OCI-LY7 (cell line): ENCODE results near the gene TRIP6. TPM values are rescaled to one million over a fixed set of nuclear protein-coding genes. Genes with fewer than 3 reads are reported as not detected.

ENCODE experiments used
- BruUV-seq: library from RNA; stranded (reverse); fragments of 400-500 nt; replicated peaks from 2 replicates; lab custom pipeline; 2021; lab: Mats Ljungman, UMichigan
- CTCF ChIA-PET: fragments of 300-600 bp; sonication (Branson Sonifier 250); formaldehyde crosslinking; loops from one replicate; lab custom pipeline; 2022; ENCODE audit warnings: antibody characterized with exemption; ENCODE audit not compliant: unreplicated experiment; lab: Charles Lee
- POLR2A ChIA-PET: fragments of 300-600 bp; sonication (Branson Sonifier 250); formaldehyde crosslinking; loops from one replicate; lab custom pipeline; 2022; ENCODE audit warnings: antibody characterized with exemption; lab: Charles Lee
- DNase-seq: peaks from one replicate; pipeline ENCODE4 v3.0.0-alpha.2; 2015; ENCODE audit warnings: low spot score
- H2AFZ ChIP-seq: fragments of 200-600 bp; sonication (generic), shearing (Covaris generic); 2 replicates; pipeline ENCODE4 v1.6.1; 2014; ENCODE audit warnings: mild to moderate bottlenecking, antibody characterized with exemption, low read length, moderate library complexity
- H3K27ac ChIP-seq: fragments of 200-600 bp; sonication (generic); 2 replicates; pipeline ENCODE4 v1.5.1; 2014; ENCODE audit warnings: mixed run types, low read depth, mild to moderate bottlenecking, moderate library complexity, low read length, inconsistent platforms; ENCODE audit not compliant: poor library complexity, severe bottlenecking
- H3K36me3 ChIP-seq: fragments of 200-600 bp; sonication (generic); 2 replicates; pipeline ENCODE4 v1.6.1; 2014; ENCODE audit warnings: mild to moderate bottlenecking, antibody characterized with exemption, low read length, moderate library complexity, mixed read lengths; ENCODE audit not compliant: insufficient read depth
- H3K4me1 ChIP-seq: fragments of 200-600 bp; sonication (generic); 2 replicates; pipeline ENCODE4 v1.5.1; 2014; ENCODE audit warnings: mild to moderate bottlenecking, low read length; ENCODE audit not compliant: insufficient read depth, poor library complexity, severe bottlenecking
- H3K4me2 ChIP-seq: fragments of 200-600 bp; sonication (generic); 2 replicates; pipeline ENCODE4 v1.6.1; 2014; ENCODE audit warnings: mild to moderate bottlenecking, low read length
- H3K4me3 ChIP-seq: fragments of 200-600 bp; sonication (generic); 2 replicates; pipeline ENCODE4 v1.5.1; 2014; ENCODE audit warnings: mild to moderate bottlenecking, low read depth, low read length; ENCODE audit not compliant: poor library complexity, severe bottlenecking
- H3K79me2 ChIP-seq: fragments of 200-600 bp; sonication (generic); 2 replicates; pipeline ENCODE4 v1.6.1; 2016; ENCODE audit warnings: low read depth, mild to moderate bottlenecking, low read length, moderate library complexity, mixed read lengths; ENCODE audit not compliant: insufficient read depth
- H3K9me2 ChIP-seq: fragments of 200-600 bp; sonication (generic); 2 replicates; pipeline ENCODE4 v1.6.1; 2016; ENCODE audit warnings: mild to moderate bottlenecking, low read length, mixed read lengths; ENCODE audit not compliant: insufficient read depth
- H3K9me3 ChIP-seq: fragments of 200-600 bp; sonication (generic); 2 replicates; pipeline ENCODE4 v1.6.1; 2014; ENCODE audit warnings: mild to moderate bottlenecking, mixed run types, low read length, mixed read lengths
- H4K20me1 ChIP-seq: fragments of 200-600 bp; sonication (generic); 2 replicates; pipeline ENCODE4 v1.6.1; 2014; ENCODE audit warnings: mild to moderate bottlenecking, antibody characterized with exemption, low read length, moderate library complexity, mixed read lengths; ENCODE audit not compliant: insufficient read depth
- CTCF ChIP-seq: fragments of 200-600 bp; sonication (generic); conservative IDR thresholded peaks from 2 replicates; pipeline ENCODE4 v1.5.1; 2014; ENCODE audit warnings: mild to moderate bottlenecking, antibody characterized with exemption, low read length, moderate library complexity, mixed read lengths
- EZH2phosphoT487 ChIP-seq: fragments of 200-600 bp; sonication (generic); IDR thresholded peaks from 2 replicates; pipeline ENCODE4 v1.6.1; 2018; ENCODE audit warnings: low read depth, borderline replicate concordance, mild to moderate bottlenecking, mixed run types, antibody characterized with exemption, low read length, moderate library complexity, mixed read lengths
- intact Hi-C: fragments of 100-400 bp; cut with micrococcal nuclease; formaldehyde crosslinking; loops from one replicate; pipeline ENCODE4 v1.10.0; 2022; ENCODE audit not compliant: unreplicated experiment
- total RNA-seq, 2 experiments: library from RNA; depleted of rRNA in 1 of 2; stranded (reverse); fragments of >200 nt in 1 of 2; shearing (Covaris generic) in 1 of 2; gene quantifications; 2 replicates each; pipeline ENCODE4 v1.2.3, GENCODE V29; 2014 to 2022

TRIP6 gene
- total RNA-seq, 2 experiments from 2014 or later = 3.1 to 3.3 TPM

- CTCF ChIA-PET = no interaction called here
- intact Hi-C loops = no loop called here
- no peaks in the 10 kb centered on the region for H3K9me2 ChIP-seq
- H3K4me1 ChIP-seq = no peaks in the 10 kb centered on the region
- no peaks in the 10 kb centered on the region for H4K20me1 ChIP-seq
- no peaks in the 10 kb centered on the region for H3K36me3 ChIP-seq
- no peak for TF ChIP-seq EZH2phosphoT487
- TF ChIP-seq CTCF = no peak
- no peak overlapping the region for H3K4me2 ChIP-seq
- no peaks in the 10 kb centered on the region for H3K79me2 ChIP-seq
- no peak overlapping the region for H3K27ac ChIP-seq
- POLR2A ChIA-PET = no interaction called here
- no peak overlapping the region for H3K4me3 ChIP-seq
- H2AFZ ChIP-seq = no peak overlapping the region
- no peak for DNase-seq
- no peaks in the 10 kb centered on the region for H3K9me3 ChIP-seq
- BruUV-seq = no TSS peak
Measured at GRCh38 chr7:100825215-100825671, 41.9 kb upstream of the TRIP6 start.

GRCh38 chr7:100825751-100826513 is 41.3 kb upstream of the TRIP6 start:
- no peaks in the 10 kb centered on the region for H3K4me1 ChIP-seq
- ChIA-PET POLR2A (no interaction called here), CTCF (no interaction called here)
- H4K20me1 ChIP-seq = no peaks in the 10 kb centered on the region
- no peaks in the 10 kb centered on the region for H3K9me2 ChIP-seq
- intact Hi-C loops = no loop called here
- no peak overlapping the region for H3K4me2 ChIP-seq
- no peak overlapping the region for H2AFZ ChIP-seq
- TF ChIP-seq EZH2phosphoT487 = no peak
- no peak for TF ChIP-seq CTCF
- no peaks in the 10 kb centered on the region for H3K9me3 ChIP-seq
- H3K27ac ChIP-seq = no peak overlapping the region
- no peak for DNase-seq
- no peaks in the 10 kb centered on the region for H3K79me2 ChIP-seq
- BruUV-seq = no TSS peak
- no peak overlapping the region for H3K4me3 ChIP-seq
- H3K36me3 ChIP-seq = no peaks in the 10 kb centered on the region

GRCh38 chr7:100826514-100827329 is 40.5 kb upstream of the TRIP6 start:
- TF ChIP-seq EZH2phosphoT487 (no peak), CTCF (no peak)
- H3K9me2 ChIP-seq = no peaks in the 10 kb centered on the region
- no peaks in the 10 kb centered on the region for H3K36me3 ChIP-seq
- no peaks in the 10 kb centered on the region for H3K4me1 ChIP-seq
- no peak overlapping the region for H3K27ac ChIP-seq
- no peak for DNase-seq
- H3K79me2 ChIP-seq = no peaks in the 10 kb centered on the region
- H2AFZ ChIP-seq = no peak overlapping the region
- H3K9me3 ChIP-seq = no peaks in the 10 kb centered on the region
- no peak overlapping the region for H3K4me2 ChIP-seq
- H4K20me1 ChIP-seq = no peaks in the 10 kb centered on the region
- intact Hi-C loops = no loop called here
- no peak overlapping the region for H3K4me3 ChIP-seq
- ChIA-PET POLR2A (no interaction called here), CTCF (no interaction called here)
- BruUV-seq = no TSS peak
